Measurements from ENCODE around the gene NEIL3.

The NEIL3 gene

DNA sequence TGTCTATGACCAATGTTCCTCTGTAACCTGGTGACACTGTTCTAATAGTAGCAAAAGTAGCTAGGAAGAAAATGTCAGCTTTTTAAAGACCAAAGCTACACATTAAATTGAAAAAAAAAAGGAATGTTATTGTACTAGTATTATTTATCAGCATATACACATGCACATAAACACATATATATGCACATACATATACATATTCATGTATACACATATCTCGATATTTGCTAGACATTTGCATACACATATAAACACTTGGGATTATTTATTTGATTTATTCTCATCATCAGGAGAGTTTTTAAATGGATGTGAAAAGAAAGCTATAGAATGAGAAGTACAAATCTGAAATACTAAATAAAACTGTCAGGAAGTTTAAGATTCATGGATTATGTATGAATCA, 21.3 kb upstream of the NEIL3 start:
- ChIA-PET POLR2A (no interaction called here), CTCF (interaction anchor here (1.3 kb wide), 1 partner anchor 14 kb away, joined by 4 read pairs; no protein-coding TSS in a partner anchor)
- Histone ChIP-seq H3K4me3 (ENCODE audit: control insufficient read depth in 1 of 7, extremely low read depth in 1 of 7, insufficient read depth in 4 of 7, low read depth in 2 of 7, low read length in 6 of 7) (no peak overlapping the region), H3K4me1 (ENCODE audit: control extremely low read depth in 1 of 4, control insufficient read depth in 4 of 4, insufficient read depth in 4 of 4, low read length in 3 of 4) (no peaks in the 10 kb centered on the region), H3K27me3 (replicated peaks in 2 of 5; ENCODE audit: control insufficient read depth in 4 of 5, insufficient read depth in 5 of 5, low read length in 4 of 5) (no peaks in the 10 kb centered on the region), H3K27ac (ENCODE audit: insufficient read depth in 1 of 2, low read depth in 1 of 2, low read length in 2 of 2, poor library complexity in 1 of 2, severe bottlenecking in 2 of 2) (no peak overlapping the region), H3K36me3 (ENCODE audit: control insufficient read depth in 4 of 4, insufficient read depth in 4 of 4, low read length in 3 of 4) (no peaks in the 10 kb centered on the region), H3K9me3 (ENCODE audit: control extremely low read depth in 1 of 5, control insufficient read depth in 4 of 5, insufficient read depth in 2 of 5, low read depth in 1 of 5, low read length in 4 of 5) (no peaks in the 10 kb centered on the region)
- no CpG with 5 or more reads among the region's 1 CpG for WGBS (ENCODE audit: insufficient coverage)
- DNase-seq, result no peak

DNA sequence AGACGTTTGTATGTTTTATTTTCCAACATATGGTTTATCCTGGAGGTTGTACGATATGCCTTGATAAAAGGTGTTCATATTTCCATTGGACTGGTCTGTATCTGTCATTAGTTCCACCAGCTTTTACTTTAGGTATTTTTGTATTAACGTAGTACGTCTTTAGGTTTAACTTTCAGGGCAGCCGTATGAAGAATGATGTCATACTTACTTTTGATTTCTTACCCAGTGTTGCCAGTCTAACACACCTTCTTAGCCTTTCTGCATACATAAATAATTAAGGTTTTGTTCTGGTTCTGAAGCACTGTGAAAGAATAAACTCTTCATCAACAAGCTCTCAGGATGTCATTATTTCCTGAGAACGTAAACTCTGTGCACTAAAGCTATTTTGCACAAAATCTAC, 18.9 kb upstream of the NEIL3 start:
- H3K9me3 ChIP-seq (ENCODE audit: control extremely low read depth in 1 of 5, control insufficient read depth in 4 of 5, insufficient read depth in 2 of 5, low read depth in 1 of 5, low read length in 4 of 5), result no peaks in the 10 kb centered on the region
- WGBS (ENCODE audit: insufficient coverage), result 100% methylated on average over 4 of the region's 6 CpGs
- ChIA-PET POLR2A (no interaction called here), CTCF (interaction anchor here (1.3 kb wide), 1 partner anchor 22 kb away, joined by 3 read pairs; no protein-coding TSS in a partner anchor)
- DNase-seq, result no peak
- H3K36me3 ChIP-seq (ENCODE audit: control insufficient read depth in 4 of 4, insufficient read depth in 4 of 4, low read length in 3 of 4), result no peaks in the 10 kb centered on the region
- H3K27ac ChIP-seq (ENCODE audit: insufficient read depth in 1 of 2, low read depth in 1 of 2, low read length in 2 of 2, poor library complexity in 1 of 2, severe bottlenecking in 2 of 2), result no peak overlapping the region
- H3K27me3 ChIP-seq (replicated peaks in 2 of 5; ENCODE audit: control insufficient read depth in 4 of 5, insufficient read depth in 5 of 5, low read length in 4 of 5), result no peaks in the 10 kb centered on the region
- no peaks in the 10 kb centered on the region for H3K4me1 ChIP-seq (ENCODE audit: control extremely low read depth in 1 of 4, control insufficient read depth in 4 of 4, insufficient read depth in 4 of 4, low read length in 3 of 4)
- H3K4me3 ChIP-seq (ENCODE audit: control insufficient read depth in 1 of 7, extremely low read depth in 1 of 7, insufficient read depth in 4 of 7, low read depth in 2 of 7, low read length in 6 of 7), result no peak overlapping the region

DNA sequence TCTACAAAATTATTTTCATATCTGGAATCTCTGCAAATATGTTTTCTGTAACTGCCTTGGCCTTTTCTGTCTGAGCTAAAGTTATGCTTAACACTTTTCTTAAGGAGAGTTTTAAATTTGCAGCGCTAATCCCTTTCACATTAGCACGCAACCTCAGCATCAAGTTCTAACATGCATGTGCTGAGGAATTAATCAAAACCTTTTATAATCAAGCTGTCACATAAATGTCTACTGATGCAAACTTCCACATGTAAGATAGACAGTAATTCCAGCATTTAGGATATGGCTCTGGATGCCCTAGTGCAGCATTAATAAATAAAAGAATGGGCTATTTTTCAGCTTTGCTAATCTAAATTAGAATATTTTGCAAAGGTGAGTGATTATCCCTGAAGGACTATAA, 17.5 kb upstream of the NEIL3 start:
- Histone ChIP-seq H3K36me3 (ENCODE audit: control insufficient read depth in 4 of 4, insufficient read depth in 4 of 4, low read length in 3 of 4) (no peaks in the 10 kb centered on the region), H3K27me3 (replicated peaks in 2 of 5; ENCODE audit: control insufficient read depth in 4 of 5, insufficient read depth in 5 of 5, low read length in 4 of 5) (no peaks in the 10 kb centered on the region), H3K27ac (ENCODE audit: insufficient read depth in 1 of 2, low read depth in 1 of 2, low read length in 2 of 2, poor library complexity in 1 of 2, severe bottlenecking in 2 of 2) (no peak overlapping the region), H3K4me3 (ENCODE audit: control insufficient read depth in 1 of 7, extremely low read depth in 1 of 7, insufficient read depth in 4 of 7, low read depth in 2 of 7, low read length in 6 of 7) (no peak overlapping the region), H3K9me3 (ENCODE audit: control extremely low read depth in 1 of 5, control insufficient read depth in 4 of 5, insufficient read depth in 2 of 5, low read depth in 1 of 5, low read length in 4 of 5) (no peaks in the 10 kb centered on the region), H3K4me1 (ENCODE audit: control extremely low read depth in 1 of 4, control insufficient read depth in 4 of 4, insufficient read depth in 4 of 4, low read length in 3 of 4) (no peaks in the 10 kb centered on the region)
- WGBS (ENCODE audit: insufficient coverage), result 80% methylated on average over 1 of the region's 2 CpGs
- POLR2A ChIA-PET, result no interaction called here
- DNase-seq, result no peak
- CTCF ChIA-PET, result no interaction called here

DNA sequence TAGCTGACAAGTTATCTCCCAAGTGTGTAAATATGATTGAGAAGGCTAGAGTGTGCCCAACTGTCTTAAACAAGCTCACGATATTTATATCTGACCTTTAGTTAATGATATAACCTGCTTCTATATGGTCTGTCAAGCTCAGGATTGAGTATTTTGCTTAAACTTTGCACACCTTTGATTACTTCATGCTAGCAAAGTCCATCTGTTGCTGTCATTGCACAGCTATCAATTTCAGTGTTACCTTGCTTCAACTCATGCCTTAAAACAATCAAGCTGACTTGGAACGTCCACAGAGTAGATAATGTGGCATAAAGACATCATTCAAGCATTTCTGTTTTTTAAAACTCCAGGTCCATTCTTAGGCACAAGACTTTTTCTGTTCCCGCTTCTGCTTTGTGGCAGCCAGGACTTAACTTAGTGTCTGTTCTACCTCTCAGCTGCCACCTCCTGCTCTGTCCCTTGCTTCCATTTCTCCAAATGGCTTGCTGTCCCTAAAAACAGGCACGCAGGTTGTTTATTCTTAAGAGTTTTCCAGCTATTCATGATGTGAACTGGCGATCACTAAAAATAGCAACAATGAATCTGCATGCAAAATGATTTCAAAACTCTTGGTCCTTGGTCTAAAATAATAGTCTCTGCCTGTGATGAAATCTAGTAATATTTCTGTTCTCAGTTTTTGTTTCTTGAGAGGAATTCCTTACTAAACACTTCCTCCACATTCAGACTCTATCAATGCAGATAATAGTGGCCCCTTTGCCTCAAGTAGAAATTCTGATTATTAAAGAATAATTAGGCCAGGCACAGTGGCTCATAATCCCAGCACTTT, 16.3 kb upstream of the NEIL3 start:
- no peaks in the 10 kb centered on the region for H3K4me1 ChIP-seq (ENCODE audit: control extremely low read depth in 1 of 4, control insufficient read depth in 4 of 4, insufficient read depth in 4 of 4, low read length in 3 of 4)
- no peaks in the 10 kb centered on the region for H3K36me3 ChIP-seq (ENCODE audit: control insufficient read depth in 4 of 4, insufficient read depth in 4 of 4, low read length in 3 of 4)
- no peak overlapping the region for H3K4me3 ChIP-seq (ENCODE audit: control insufficient read depth in 1 of 7, extremely low read depth in 1 of 7, insufficient read depth in 4 of 7, low read depth in 2 of 7, low read length in 6 of 7)
- 70% methylated on average over 4 of the region's 5 CpGs for WGBS (ENCODE audit: insufficient coverage)
- no peaks in the 10 kb centered on the region for H3K27me3 ChIP-seq (replicated peaks in 2 of 5; ENCODE audit: control insufficient read depth in 4 of 5, insufficient read depth in 5 of 5, low read length in 4 of 5)
- ChIA-PET CTCF (interaction anchor here (0.6 to 1.5 kb wide), 3 partner anchors 9 to 807 kb away, joined by 3 to 4 read pairs (median 3); no protein-coding TSS in a partner anchor), POLR2A (no interaction called here)
- H3K9me3 ChIP-seq (ENCODE audit: control extremely low read depth in 1 of 5, control insufficient read depth in 4 of 5, insufficient read depth in 2 of 5, low read depth in 1 of 5, low read length in 4 of 5), result peaks cover 2 to 9% (median 7%) of the 10 kb centered on the region in 5 experiments
- no peak for DNase-seq
- H3K27ac ChIP-seq (ENCODE audit: insufficient read depth in 1 of 2, low read depth in 1 of 2, low read length in 2 of 2, poor library complexity in 1 of 2, severe bottlenecking in 2 of 2), result no peak overlapping the region

DNA sequence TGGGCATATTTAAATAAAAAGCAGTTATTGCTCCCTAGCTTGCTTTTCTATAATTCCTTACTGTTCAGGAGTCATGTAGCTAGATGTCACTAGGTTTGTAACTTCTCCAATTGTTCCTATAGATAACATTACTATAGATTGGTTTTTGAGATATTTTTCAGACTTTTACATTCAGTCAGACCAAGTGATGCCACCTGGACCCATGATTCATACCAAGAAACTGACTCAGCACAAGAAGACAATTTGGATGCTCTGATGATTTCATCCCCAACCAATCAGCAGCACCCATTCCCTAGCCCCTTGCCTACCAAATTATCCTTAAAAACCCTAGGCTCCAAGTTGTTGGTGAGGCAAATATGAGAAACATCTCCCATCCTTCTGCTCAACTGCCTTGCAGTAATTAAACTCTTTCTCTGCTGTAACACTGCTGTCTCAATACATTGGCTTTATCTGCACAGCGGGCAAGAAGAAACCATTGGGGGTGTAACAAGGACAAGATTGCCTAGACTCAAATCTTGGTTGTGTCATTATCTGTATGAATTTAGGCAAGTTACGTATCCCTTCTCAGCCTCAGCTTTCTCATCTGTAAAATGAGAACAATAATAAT, 11.8 kb upstream of the NEIL3 start:
- DNase-seq, result no peak
- ChIA-PET POLR2A (no interaction called here), CTCF (interaction anchor here (0.6 kb wide), 1 partner anchor 12 kb away, joined by 5 read pairs; no protein-coding TSS in a partner anchor)
- Histone ChIP-seq H3K4me3 (ENCODE audit: control insufficient read depth in 1 of 7, extremely low read depth in 1 of 7, insufficient read depth in 4 of 7, low read depth in 2 of 7, low read length in 6 of 7) (no peak overlapping the region), H3K27me3 (replicated peaks in 2 of 5; ENCODE audit: control insufficient read depth in 4 of 5, insufficient read depth in 5 of 5, low read length in 4 of 5) (no peaks in the 10 kb centered on the region), H3K9me3 (ENCODE audit: control extremely low read depth in 1 of 5, control insufficient read depth in 4 of 5, insufficient read depth in 2 of 5, low read depth in 1 of 5, low read length in 4 of 5) (peaks cover 2 to 9% (median 7%) of the 10 kb centered on the region in 5 experiments), H3K36me3 (ENCODE audit: control insufficient read depth in 4 of 4, insufficient read depth in 4 of 4, low read length in 3 of 4) (no peaks in the 10 kb centered on the region), H3K4me1 (ENCODE audit: control extremely low read depth in 1 of 4, control insufficient read depth in 4 of 4, insufficient read depth in 4 of 4, low read length in 3 of 4) (no peaks in the 10 kb centered on the region), H3K27ac (ENCODE audit: insufficient read depth in 1 of 2, low read depth in 1 of 2, low read length in 2 of 2, poor library complexity in 1 of 2, severe bottlenecking in 2 of 2) (no peak overlapping the region)
- WGBS (ENCODE audit: insufficient coverage), result no CpG with 5 or more reads among the region's 2 CpGs

DNA sequence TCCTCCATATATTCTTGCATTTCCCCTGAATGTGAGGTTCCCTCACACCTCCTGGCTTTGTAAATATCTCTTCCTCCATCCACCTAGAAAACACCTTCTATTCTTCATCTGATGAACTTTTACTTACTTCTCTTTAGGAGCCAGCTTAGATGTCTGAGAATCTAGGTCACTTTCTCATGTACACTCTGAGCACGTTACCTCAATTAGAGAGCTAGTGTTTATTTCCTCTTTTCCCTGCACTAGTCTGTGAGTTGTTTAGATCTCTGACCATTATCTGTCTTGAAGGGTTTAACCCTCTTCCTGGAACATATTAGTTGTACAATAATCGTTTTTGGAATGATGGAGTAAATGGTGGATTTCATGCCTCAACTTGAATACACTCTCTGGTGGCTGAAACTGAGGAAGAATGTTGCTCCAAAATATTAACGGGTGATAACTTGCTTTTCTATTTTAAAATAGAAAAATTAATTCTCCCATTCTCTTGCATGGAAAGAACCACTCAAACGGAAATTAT, 8.5 kb upstream of the NEIL3 start:
- Histone ChIP-seq H3K27ac (ENCODE audit: insufficient read depth in 1 of 2, low read depth in 1 of 2, low read length in 2 of 2, poor library complexity in 1 of 2, severe bottlenecking in 2 of 2) (no peak overlapping the region), H3K27me3 (replicated peaks in 2 of 5; ENCODE audit: control insufficient read depth in 4 of 5, insufficient read depth in 5 of 5, low read length in 4 of 5) (no peaks in the 10 kb centered on the region), H3K4me3 (ENCODE audit: control insufficient read depth in 1 of 7, extremely low read depth in 1 of 7, insufficient read depth in 4 of 7, low read depth in 2 of 7, low read length in 6 of 7) (no peak overlapping the region), H3K4me1 (ENCODE audit: control extremely low read depth in 1 of 4, control insufficient read depth in 4 of 4, insufficient read depth in 4 of 4, low read length in 3 of 4) (no peaks in the 10 kb centered on the region), H3K36me3 (ENCODE audit: control insufficient read depth in 4 of 4, insufficient read depth in 4 of 4, low read length in 3 of 4) (no peaks in the 10 kb centered on the region), H3K9me3 (ENCODE audit: control extremely low read depth in 1 of 5, control insufficient read depth in 4 of 5, insufficient read depth in 2 of 5, low read depth in 1 of 5, low read length in 4 of 5) (peaks cover 2 to 9% (median 7%) of the 10 kb centered on the region in 5 experiments)
- POLR2A ChIA-PET, result no interaction called here
- CTCF ChIA-PET, result no interaction called here
- no peak for DNase-seq
- WGBS (ENCODE audit: insufficient coverage), result 60% methylated on average over 1 of the region's 4 CpGs
